ENCODE results near the gene ANKK1.

ANKK1 gene

DNA sequence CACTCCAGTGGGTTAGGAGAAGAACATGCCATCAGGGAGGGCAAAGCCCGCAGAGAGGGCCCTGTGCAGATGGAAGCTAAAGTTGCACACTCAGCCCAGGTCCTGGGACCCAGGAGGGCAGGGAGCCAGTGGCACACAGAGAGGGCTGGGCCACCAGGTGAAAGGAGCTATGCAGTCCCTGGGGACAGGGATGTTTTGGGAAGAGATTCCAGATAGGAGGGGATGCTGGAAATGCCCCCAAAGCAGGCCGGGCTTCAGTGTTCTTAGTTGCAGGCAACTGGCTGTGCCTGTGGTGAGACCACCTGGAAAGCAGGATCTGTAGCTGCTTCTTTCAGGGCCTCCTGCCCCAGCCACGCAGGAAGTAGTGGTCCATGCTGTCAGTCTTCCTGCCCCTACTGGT, 19.6 kb downstream of the ANKK1 start:
- Histone ChIP-seq H3K9me3 (ENCODE audit: control insufficient read depth, insufficient read depth, low read depth, low read length) (no peaks in the 10 kb centered on the region), H3K4me3 (ENCODE audit: low read depth, low read length) (no peak overlapping the region), H3K36me3 (ENCODE audit: control insufficient read depth in 2 of 2, insufficient read depth in 1 of 2, low read length in 2 of 2) (no peaks in the 10 kb centered on the region), H3K27ac (ENCODE audit: extremely low read depth, low read depth, low read length) (no peak overlapping the region), H3K4me1 (ENCODE audit: control insufficient read depth, insufficient read depth, low read length) (no peaks in the 10 kb centered on the region)
- CTCF ChIA-PET: no interaction called here
- POLR2A ChIA-PET: no interaction called here
- TF ChIP-seq ZIC2 (tag by site-specific recombination; IDR thresholded peaks at IDR 0.05): 0 out of 2 replicates have a peak, but pooled peaks have one; percentile 22
- TF ChIP-seq MEIS1 (CRISPR knock-in tag; IDR thresholded peaks at IDR 0.05; ENCODE audit: borderline replicate concordance): no peak
- no peak for TF ChIP-seq ZNF596 (tag by site-specific recombination; IDR thresholded peaks at IDR 0.05)
- TF ChIP-seq BCL11A (tag by site-specific recombination; IDR thresholded peaks at IDR 0.05; ENCODE audit: low read depth): no peak
- no peak for TF ChIP-seq ZNF558 (tag by site-specific recombination; IDR thresholded peaks at IDR 0.05)
- TF ChIP-seq ZNF155 (tag by site-specific recombination; IDR thresholded peaks at IDR 0.05): no peak

DNA sequence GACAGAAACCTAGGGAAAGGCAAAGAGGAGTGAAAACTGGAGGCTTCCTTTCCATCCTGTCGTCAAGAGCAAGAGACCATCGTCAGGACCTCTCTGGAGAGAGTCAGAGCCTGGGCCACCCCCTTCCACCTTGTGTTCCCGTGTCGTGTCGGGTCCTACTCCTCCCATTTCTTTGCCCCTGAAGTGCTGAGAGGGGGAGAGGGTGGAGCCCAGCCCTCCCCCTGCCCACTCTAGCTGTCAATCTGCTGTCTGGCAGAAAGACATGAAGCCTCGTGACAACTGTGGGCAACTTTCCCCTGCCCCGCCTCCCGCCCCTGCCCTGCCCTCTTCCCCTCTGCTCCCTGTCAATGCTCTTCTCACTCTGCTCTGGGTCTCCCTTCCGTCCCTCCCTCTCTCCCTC, 20.6 kb downstream of the ANKK1 start:
- ChIA-PET POLR2A (interaction anchor here (0.6 kb wide), 1 partner anchor 10 kb away, joined by 3 read pairs; no protein-coding TSS in a partner anchor), CTCF (no interaction called here)
- Histone ChIP-seq H3K36me3 (ENCODE audit: control insufficient read depth in 2 of 2, insufficient read depth in 1 of 2, low read length in 2 of 2) (no peaks in the 10 kb centered on the region), H3K9me3 (ENCODE audit: control insufficient read depth, insufficient read depth, low read depth, low read length) (no peaks in the 10 kb centered on the region), H3K4me1 (ENCODE audit: control insufficient read depth, insufficient read depth, low read length) (no peaks in the 10 kb centered on the region), H3K27ac (ENCODE audit: extremely low read depth, low read depth, low read length) (no peak overlapping the region), H3K4me3 (ENCODE audit: low read depth, low read length) (no peak overlapping the region)
- TF ChIP-seq ZNF768 (tag by site-specific recombination; IDR thresholded peaks at IDR 0.05) (no peak), ZNF398 (tag by site-specific recombination; IDR thresholded peaks at IDR 0.05) (no peak), KLF10 (tag by site-specific recombination; IDR thresholded peaks at IDR 0.05) (no peak), ZNF214 (tag by site-specific recombination; IDR thresholded peaks at IDR 0.05; ENCODE audit: borderline replicate concordance) (no peak), ZNF280D (tag by site-specific recombination; IDR thresholded peaks at IDR 0.05) (no peak), ZNF202 (tag by site-specific recombination; IDR thresholded peaks at IDR 0.05; ENCODE audit: borderline replicate concordance) (no peak), ZNF266 (tag by site-specific recombination; IDR thresholded peaks at IDR 0.05; ENCODE audit: low read depth) (no peak), SP3 (tag by site-specific recombination; IDR thresholded peaks at IDR 0.05) (no peak), ZNF747 (tag by site-specific recombination; IDR thresholded peaks at IDR 0.05) (no peak), MEIS1 (CRISPR knock-in tag; IDR thresholded peaks at IDR 0.05; ENCODE audit: borderline replicate concordance) (no peak), SP2 (tag by site-specific recombination; IDR thresholded peaks at IDR 0.05) (no peak), ZNF548 (tag by site-specific recombination; IDR thresholded peaks at IDR 0.05) (no peak), ZNF571 (tag by site-specific recombination; IDR thresholded peaks at IDR 0.05) (no peak), ZBTB6 (tag by site-specific recombination; IDR thresholded peaks at IDR 0.05) (no peak), ZNF704 (tag by site-specific recombination; IDR thresholded peaks at IDR 0.05) (no peak)
- TF ChIP-seq, protein P1, sequence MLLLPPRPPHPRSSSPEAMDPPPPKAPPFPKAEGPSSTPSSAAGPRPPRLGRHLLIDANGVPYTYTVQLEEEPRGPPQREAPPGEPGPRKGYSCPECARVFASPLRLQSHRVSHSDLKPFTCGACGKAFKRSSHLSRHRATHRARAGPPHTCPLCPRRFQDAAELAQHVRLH (tag by site-specific recombination; IDR thresholded peaks at IDR 0.05): no peak
- TF ChIP-seq, protein P2, sequence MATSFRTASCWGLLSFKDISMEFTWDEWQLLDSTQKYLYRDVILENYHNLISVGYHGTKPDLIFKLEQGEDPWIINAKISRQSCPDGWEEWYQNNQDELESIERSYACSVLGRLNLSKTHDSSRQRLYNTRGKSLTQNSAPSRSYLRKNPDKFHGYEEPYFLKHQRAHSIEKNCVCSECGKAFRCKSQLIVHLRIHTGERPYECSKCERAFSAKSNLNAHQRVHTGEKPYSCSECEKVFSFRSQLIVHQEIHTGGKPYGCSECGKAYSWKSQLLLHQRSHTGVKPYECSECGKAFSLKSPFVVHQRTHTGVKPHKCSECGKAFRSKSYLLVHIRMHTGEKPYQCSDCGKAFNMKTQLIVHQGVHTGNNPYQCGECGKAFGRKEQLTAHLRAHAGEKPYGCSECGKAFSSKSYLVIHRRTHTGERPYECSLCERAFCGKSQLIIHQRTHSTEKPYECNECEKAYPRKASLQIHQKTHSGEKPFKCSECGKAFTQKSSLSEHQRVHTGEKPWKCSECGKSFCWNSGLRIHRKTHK (tag by site-specific recombination; IDR thresholded peaks at IDR 0.05): no peak

Data from HEK293 (cell line).